Fibroblast of skin of right quadriceps (primary cell): ENCODE data around the gene CDKL5.
"Not testable (repeated sequence)": the region's sequence is repeated elsewhere in the genome, so short reads cannot be mapped to it uniquely, and the experiment has no call there.

Experiments
- DNase-seq: peaks from one replicate; pipeline ENCODE4 v3.0.0-alpha.2; 2013

The CDKL5 gene

DNA sequence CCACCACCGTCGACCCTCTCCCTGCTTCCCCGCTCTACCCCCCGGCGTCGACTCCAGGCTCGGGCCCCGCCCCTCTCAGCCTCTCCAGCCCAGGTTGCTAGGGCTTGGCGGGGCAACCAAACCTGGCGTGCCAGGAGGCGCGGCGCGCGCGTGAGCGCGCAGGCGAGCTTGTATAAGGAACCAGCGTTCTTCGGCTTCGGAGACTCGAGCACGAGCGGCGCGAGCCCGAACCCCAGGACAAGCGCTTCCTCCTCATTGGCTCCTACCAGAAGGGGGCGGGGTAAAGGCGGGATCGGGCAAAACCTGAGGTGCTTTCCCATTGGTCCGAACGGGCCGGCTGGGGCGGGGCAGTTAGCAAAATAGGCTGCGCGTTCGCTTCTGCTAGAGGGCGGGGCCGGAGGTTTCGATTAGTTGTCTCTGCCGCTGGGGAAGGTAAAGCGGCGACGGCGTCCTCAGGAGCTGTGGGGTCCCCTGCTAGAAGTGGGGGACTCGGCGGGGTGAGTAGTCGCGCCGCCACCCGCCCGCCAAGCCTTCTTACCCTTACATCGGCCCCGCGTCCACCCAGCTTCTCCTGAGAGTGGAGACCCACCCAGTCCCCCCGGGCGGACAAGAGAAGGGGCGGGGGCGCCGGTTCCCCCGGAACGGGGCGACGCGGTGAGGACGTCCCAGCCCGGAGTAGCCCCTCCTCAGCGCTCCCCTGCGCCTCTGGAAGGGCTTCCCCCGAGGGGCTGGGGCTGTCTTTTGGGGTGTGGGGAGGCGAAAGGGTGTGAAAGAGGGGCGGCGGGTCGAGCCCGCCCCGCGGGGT lies at the start of gene CDKL5:
CDKL5 (plus strand) TSS at position 410 of the 805 bp plus-strand sequence. CDS start 81,489 bp downstream, outside the sequence.
- DNase-seq: peak; percentile 96

GRCh38 chrX:18377796-18378195 lies 47.6 kb upstream of the CDKL5 start:
- peak; percentile 10 for DNase-seq

DNA sequence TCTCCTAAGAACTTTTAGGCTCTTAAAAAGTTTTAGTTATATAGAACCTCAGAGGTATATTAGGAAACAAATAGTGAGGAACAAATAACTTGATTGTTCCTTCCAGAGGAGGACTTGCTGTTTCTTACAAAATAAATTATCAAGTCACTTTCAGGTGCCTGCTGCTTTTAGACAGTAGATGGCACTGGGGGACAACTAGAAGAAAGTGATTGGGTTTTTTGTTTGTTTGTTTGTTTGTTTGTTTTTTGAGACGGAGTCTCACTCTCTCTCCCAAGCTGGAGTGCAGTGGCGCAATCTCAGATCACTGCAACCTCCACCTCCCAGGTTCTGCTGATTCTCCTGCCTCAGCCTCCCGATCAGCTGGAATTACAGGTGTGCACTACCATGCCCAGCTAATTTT lies 35.4 kb upstream of the CDKL5 start:
- DNase-seq: no peak

GRCh38 chrX:18390941-18391538 lies 34.4 kb upstream of the CDKL5 start:
- DNase-seq: peak; percentile 35

- no peak for DNase-seq
Observed at GRCh38 chrX:18394477-18394876, 30.9 kb upstream of the CDKL5 start.

DNA sequence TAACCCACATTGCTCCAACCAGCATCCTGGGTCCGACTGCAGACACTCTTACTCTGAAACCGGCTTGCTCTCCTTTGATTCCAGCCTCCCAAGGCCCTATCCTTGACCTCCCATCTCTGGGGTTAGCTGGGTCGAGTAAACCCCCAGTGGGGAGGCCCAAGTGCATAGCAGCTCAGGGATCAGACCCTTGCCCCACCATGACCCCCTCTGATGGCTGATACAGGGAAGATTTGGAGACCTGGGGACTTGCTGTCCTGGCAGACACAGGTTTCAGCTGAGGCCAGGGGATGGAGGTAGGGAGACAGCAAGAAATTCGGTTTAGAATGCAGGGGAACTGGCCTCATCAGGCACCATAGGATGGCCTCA lies 23.6 kb upstream of the CDKL5 start:
- DNase-seq: no peak

DNA sequence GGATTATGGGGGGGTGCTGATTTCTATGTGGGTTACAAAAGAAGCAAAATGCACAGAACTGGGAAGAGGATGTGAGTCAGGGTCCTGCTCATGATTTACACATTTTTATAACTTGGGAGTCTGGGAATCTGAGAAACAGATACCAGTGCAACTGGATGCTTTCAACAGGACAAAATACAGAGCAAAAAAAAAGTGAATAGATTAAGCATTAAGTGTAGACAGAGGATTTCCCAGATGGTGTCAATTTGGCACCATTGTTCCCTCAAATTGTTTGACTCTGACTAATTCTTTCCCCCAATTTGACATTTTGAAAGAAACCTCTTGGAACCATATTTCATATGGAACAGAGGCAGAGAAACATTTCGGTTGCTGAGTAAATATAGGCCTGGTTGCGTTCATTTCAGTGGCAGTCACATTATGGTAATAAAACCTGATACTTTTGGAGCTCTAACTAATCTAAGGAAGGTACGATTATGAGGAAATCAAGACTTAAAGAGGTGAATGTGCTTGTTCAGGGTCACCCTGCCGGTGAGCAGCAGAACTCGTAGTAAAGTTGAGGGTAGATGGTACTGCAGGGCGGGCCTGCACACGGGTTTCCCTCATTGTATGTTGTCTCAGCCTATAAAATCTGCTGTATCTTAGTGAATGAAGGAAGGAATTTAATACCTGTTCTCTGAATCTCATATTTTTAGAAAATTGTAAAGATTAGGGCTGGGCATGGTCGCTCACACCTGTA lies 18.7 kb upstream of the CDKL5 start:
- peak; percentile 85 for DNase-seq

GRCh38 chrX:18410038-18410437 lies 15.4 kb upstream of the CDKL5 start:
- DNase-seq: peak; percentile 31

DNA sequence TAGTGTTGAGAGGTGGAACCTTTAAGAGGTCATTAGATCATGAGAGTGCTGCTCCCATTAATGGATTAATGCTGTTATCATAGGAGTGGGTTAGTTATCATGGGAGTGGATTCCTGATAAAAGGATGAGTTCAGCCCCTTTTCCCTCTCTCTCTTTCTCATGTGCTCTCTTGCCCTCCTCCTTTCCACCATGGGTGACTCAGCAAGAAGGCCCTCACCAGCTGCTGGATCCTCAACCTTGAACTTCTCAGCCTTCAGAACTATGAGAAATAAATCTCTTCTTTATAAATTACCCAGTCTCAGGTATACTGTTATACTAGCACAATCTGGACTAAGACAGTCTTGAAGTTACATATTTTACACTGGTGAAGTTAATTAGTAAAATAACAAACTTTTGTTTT lies 10.0 kb upstream of the CDKL5 start:
- peak; percentile 4 for DNase-seq

- DNase-seq: peak; percentile 93
Observed at GRCh38 chrX:18422325-18422724, 3.1 kb upstream of the CDKL5 start.

DNA sequence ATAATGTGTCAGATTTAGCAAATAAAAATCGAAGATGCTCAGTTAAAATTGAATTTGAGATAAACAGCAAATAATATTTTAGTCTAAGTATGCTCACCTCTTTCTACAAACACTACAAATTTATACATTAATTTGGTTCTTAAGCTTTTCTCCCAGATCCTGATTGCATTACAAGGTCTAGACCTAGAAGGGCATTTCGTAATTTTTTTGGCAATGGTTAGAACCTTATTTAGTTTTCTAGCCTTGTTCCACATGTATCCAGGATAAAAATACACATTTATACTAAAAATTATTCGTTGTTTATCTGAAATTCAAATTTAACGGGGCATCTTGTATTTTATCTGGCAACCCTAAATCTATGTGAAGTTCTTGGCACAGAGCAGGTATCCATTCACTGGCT lies 2.5 kb upstream of the CDKL5 start:
- DNase-seq: peak; percentile 17

DNA sequence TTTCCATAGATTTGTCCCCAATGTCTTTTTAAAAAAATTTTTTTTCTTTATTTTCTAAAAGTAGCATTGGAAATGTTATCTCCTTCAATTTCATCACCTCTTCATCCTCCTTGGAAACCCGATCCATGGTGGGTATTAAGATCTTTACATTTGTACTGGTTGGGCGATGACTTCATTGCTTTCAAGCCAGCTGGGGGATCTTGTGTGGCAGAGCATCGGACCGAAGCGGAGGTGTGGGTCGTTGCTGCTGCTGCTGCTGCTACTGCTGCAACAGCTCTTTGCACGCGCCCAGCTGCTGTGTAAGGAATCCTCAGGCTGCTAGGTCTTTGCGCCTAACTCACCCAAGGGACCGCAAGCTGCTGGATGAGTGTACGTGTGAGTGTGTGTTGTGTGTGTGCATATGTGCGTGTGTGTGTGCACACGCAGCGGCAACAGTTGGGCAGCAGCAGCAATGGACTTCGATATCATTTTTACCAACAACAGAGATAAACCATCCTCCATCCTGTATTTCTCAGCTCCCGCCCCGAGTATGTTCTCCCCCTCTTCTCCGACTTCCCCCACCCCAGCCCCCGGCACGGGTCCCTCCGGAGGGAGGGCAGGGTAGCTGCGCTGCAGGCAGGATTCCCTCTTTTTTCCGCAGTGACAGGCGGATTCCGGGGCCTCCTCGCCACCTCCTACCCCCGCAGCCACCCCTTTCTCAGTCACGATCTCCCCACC lies 768 bp upstream of the CDKL5 start:
- DNase-seq: peak; percentile 50

- no peak for DNase-seq
Observed at GRCh38 chrX:18426004-18426320, 554 bp downstream of the CDKL5 start.

DNA sequence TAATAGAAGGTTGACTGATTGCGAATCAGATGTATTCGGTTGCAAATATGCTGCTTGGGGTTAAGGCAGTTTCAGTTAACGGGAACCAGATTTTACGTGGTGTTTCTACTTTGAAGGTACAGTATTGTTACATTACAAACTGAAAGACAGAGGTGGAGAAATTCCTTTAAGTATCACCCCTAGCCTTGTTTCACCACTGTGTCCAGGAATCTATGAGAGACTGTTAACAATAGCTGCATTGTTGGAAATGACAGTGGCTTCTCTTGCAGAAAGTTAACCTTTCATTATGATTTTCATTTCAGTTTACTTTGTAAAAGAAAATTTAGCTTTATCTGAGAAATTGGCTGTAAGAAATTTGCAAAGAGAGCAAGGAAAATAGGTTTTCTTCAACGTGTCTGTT lies 2.6 kb downstream of the CDKL5 start:
- DNase-seq: no peak

GRCh38 chrX:18433288-18433687 lies 7.9 kb downstream of the CDKL5 start:
- not testable (repeated sequence) for DNase-seq

DNA sequence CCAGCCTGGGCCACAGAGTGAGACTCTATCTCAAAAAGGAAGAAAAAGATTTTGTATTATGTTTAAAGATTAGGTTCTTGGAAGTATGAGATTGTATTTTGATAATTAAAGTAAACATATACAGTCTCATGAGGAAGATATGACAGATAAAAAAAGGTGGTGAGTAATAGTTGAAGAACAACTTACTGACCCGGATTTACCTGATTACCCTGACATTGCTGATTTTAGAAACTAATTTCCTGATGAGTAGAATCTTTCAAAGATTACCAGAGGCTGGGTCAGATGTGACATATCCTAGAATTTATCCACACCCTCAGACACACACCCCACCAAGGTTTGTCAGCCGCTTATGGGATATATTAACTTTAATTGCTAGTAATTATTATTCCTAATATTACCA lies 9.5 kb downstream of the CDKL5 start:
- DNase-seq: no peak

DNA sequence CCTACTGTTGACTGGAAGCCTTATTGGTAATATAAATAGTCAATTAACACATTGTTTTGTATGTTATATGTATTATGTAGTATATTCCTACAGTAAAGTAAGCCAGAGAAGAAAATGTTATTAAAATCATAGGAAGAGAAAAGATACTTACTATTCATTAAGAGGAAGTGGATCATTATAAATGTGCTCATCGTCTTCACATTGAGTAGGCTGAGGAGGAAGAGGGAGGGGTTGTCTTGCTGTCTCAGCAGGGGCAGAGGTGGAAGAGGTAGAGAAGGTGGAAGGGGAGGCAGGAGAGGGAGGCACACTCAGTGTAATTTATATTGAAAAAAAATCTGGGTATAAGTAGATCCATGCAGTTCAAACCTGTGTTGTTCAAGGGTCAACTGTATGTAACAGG lies 10.6 kb downstream of the CDKL5 start:
- no peak for DNase-seq

DNA sequence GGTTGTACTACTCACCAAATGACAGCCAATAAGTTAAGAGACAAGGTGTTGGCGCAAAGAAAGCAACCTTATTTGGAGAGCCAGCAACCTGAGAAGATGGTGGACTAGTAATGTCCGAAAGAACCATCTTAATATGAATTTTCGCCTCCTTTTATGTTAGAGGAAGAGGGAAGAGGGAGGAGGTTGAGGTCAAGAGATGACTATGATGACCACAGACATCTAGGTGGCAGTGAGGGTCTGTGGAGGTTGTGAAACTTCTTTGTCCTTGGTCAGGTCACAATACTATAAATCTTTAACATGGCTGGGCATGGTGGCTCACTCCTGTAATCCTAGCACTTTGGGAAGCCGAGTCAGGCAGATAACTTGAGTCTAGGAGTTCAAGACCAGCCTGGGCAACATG lies 15.4 kb downstream of the CDKL5 start:
- no peak for DNase-seq

- no peak for DNase-seq
Observed at GRCh38 chrX:18441780-18442367, 16.5 kb downstream of the CDKL5 start.

DNA sequence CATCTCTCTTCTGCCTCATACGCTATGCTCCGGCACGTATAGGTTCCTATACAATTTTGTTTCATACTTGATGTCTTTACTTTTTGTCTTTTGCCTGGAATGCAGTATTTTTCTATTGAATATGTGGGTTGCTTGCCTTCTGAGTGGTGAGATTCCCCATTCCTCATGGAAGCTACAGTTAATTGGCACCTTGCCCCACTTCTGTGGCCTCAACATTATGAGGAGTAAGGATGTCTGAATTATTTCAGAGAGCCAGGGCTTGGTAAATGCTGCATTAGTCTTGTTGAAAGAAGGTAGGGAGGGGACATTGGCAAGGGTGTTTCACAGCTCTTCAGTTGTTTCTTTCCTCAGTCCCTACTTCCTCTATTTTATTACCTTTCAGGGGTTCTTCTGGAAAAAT lies 23.0 kb downstream of the CDKL5 start:
- peak; percentile 55 for DNase-seq

GRCh38 chrX:18449236-18449635 lies 23.8 kb downstream of the CDKL5 start:
- DNase-seq: peak; percentile 15

DNA sequence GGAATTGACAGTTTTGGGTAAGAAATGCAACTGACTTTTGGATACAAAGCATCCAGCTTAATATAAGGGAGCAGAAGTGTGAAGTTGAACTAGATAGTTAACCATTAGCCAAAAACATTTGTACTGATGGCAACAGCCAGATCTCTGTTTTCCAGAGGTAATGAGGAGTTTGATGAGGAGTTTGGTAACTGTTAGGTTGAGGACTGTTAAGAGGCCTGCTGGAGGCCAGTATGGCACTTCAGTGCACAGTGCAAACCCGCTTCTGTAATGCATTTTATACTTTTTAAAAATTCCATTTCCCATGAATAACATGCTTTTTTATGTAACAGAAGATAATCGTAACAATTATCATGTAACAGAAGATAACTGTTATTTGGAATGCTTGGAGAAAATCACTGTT lies 30.0 kb downstream of the CDKL5 start:
- no peak for DNase-seq

DNA sequence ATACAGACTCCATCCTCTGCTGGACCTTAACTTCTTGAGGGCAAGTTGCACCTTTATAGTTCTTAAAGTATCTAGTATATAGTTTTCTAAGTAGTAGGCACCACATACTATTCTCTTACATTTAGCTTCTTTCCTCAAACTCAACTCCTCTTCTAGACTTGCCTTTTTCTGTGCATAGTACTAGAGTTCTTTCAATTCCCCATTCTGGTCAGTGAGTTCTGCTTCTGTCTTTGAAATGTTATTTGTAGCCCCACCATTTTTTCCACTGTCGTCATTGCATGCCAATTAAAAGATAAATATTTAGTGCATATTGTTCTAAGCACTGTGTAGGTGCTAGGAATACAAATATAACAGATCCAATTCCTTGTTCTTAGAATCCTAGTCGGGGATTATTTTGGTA lies 31.6 kb downstream of the CDKL5 start:
- DNase-seq: no peak
